Liver (tissue), 9 donors: ENCODE measurements around the gene GAB2. TPM values are rescaled to one million over a fixed set of nuclear protein-coding genes. Genes with fewer than 3 reads are reported as not detected.

Experiments used
- DNase-seq: peaks from one replicate; pipeline ENCODE4 v3.0.0-alpha.2; 2017; ENCODE audit warnings: low spot score
- H3K27ac ChIP-seq, 2 donors: one replicate each; pipeline ENCODE4 v1.7.0; 2013; ENCODE audit warnings: inconsistent platforms in 2 of 2, low read length in 2 of 2, control low read depth in 1 of 2, low read depth in 1 of 2, mild to moderate bottlenecking in 1 of 2
- H3K27me3 ChIP-seq, 4 donors: one replicate each; pipeline versions ENCODE4 v1.6.1 to v1.7.0; 2013; ENCODE audit warnings: low read length in 3 of 4, inconsistent platforms in 1 of 4, mild to moderate bottlenecking in 1 of 4, moderate library complexity in 1 of 4; ENCODE audit not compliant: control insufficient read depth in 4 of 4, insufficient read depth in 4 of 4
- H3K36me3 ChIP-seq, 4 donors: one replicate each; pipeline versions ENCODE4 v1.6.1 to v1.7.0; 2013; ENCODE audit warnings: low read length in 3 of 4, mild to moderate bottlenecking in 3 of 4, low read depth in 1 of 4, moderate library complexity in 1 of 4; ENCODE audit not compliant: control insufficient read depth in 4 of 4, insufficient read depth in 3 of 4
- H3K4me1 ChIP-seq, 4 donors: one replicate each; pipeline versions ENCODE4 v1.6.1 to v1.7.0; 2013; ENCODE audit warnings: low read length in 3 of 4, mild to moderate bottlenecking in 3 of 4, moderate library complexity in 1 of 4; ENCODE audit not compliant: control insufficient read depth in 4 of 4, insufficient read depth in 4 of 4
- H3K4me3 ChIP-seq, 3 donors: one replicate each; pipeline versions ENCODE4 v1.6.1 to v1.7.0; 2013; ENCODE audit warnings: low read length in 3 of 3, control low read depth in 1 of 3, low read depth in 1 of 3, mild to moderate bottlenecking in 1 of 3
- H3K9ac ChIP-seq, 2 donors: one replicate each; pipeline ENCODE4 v1.7.0; 2013; ENCODE audit warnings: low read length in 2 of 2, mild to moderate bottlenecking in 2 of 2, moderate library complexity in 2 of 2, control low read depth in 1 of 2, low read depth in 1 of 2
- H3K9me3 ChIP-seq, 4 donors: one replicate each; pipeline versions ENCODE4 v1.6.1 to v1.7.0; 2013; ENCODE audit warnings: low read length in 3 of 4; ENCODE audit not compliant: control insufficient read depth in 4 of 4
- CTCF ChIP-seq: fragments of 150-350 bp; IDR thresholded peaks from 2 replicates; pipeline ENCODE4 v1.5.1; 2017; ENCODE audit warnings: improper control_type of control experiment, low read depth, low read length; ENCODE audit not compliant: missing input control
- EGR1 ChIP-seq, 2 donors: IDR thresholded peaks; 2 replicates each; pipeline ENCODE4 v1.6.1; 2016 to 2018; ENCODE audit warnings: antibody characterized with exemption in 2 of 2, low read depth in 2 of 2
- FOXA1 ChIP-seq: IDR thresholded peaks from 2 replicates; pipeline ENCODE4 v1.6.1; 2016; ENCODE audit warnings: antibody characterized with exemption
- FOXA2 ChIP-seq: IDR thresholded peaks from 2 replicates; pipeline ENCODE4 v1.6.1; 2016; ENCODE audit warnings: antibody characterized with exemption
- GABPA ChIP-seq, 2 donors: IDR thresholded peaks in 1 of 2; conservative IDR thresholded peaks in 1 of 2; 2 replicates each; pipeline ENCODE4 v1.6.1; 2016; ENCODE audit warnings: antibody characterized with exemption in 2 of 2, mild to moderate bottlenecking in 1 of 2, moderate library complexity in 1 of 2
- HNF4A ChIP-seq, 2 donors: conservative IDR thresholded peaks; 2 replicates each; pipeline ENCODE4 v1.6.1; 2016; ENCODE audit warnings: antibody characterized with exemption in 2 of 2, mild to moderate bottlenecking in 2 of 2
- HNF4G ChIP-seq: IDR thresholded peaks from 2 replicates; pipeline ENCODE4 v1.6.1; 2016; ENCODE audit warnings: antibody characterized with exemption
- JUND ChIP-seq, 2 donors: IDR thresholded peaks; 2 replicates each; pipeline ENCODE4 v1.6.1; 2016; ENCODE audit warnings: antibody characterized with exemption in 2 of 2
- MAX ChIP-seq: IDR thresholded peaks from 2 replicates; pipeline ENCODE4 v1.6.1; 2016; ENCODE audit warnings: antibody characterized with exemption
- NR2F2 ChIP-seq: IDR thresholded peaks from 2 replicates; pipeline ENCODE4 v1.6.1; 2016; ENCODE audit warnings: antibody characterized with exemption
- RAD21 ChIP-seq, 2 donors: IDR thresholded peaks; 2 replicates each; pipeline ENCODE4 v1.6.1; 2016; ENCODE audit warnings: antibody characterized with exemption in 2 of 2, mild to moderate bottlenecking in 2 of 2
- RXRA ChIP-seq, 2 donors: IDR thresholded peaks; 2 replicates each; pipeline ENCODE4 v1.6.1; 2017 to 2018; ENCODE audit warnings: antibody characterized with exemption in 2 of 2, mild to moderate bottlenecking in 1 of 2
- SP1 ChIP-seq: IDR thresholded peaks from 2 replicates; pipeline ENCODE4 v1.6.1; 2018; ENCODE audit warnings: antibody characterized with exemption, mild to moderate bottlenecking
- TAF1 ChIP-seq: conservative IDR thresholded peaks from 2 replicates; pipeline ENCODE4 v1.6.1; 2016; ENCODE audit warnings: antibody characterized with exemption, mild to moderate bottlenecking
- YY1 ChIP-seq: IDR thresholded peaks from 2 replicates; pipeline ENCODE4 v1.6.1; 2016; ENCODE audit warnings: antibody characterized with exemption, mild to moderate bottlenecking
- ZBTB33 ChIP-seq: IDR thresholded peaks from 2 replicates; pipeline ENCODE4 v1.6.1; 2016; ENCODE audit warnings: antibody characterized with exemption
- WGBS: extraction: QIAGEN DNeasy Blood & Tissue Kit; methylation state at CpG from one replicate; pipeline ENCODE4 v1.1.7; 2013; 5-methylcytosine and 5-hydroxymethylcytosine counted together
- polyA plus RNA-seq, 2 donors: library from polyadenylated mRNA; stranded (reverse) in 1 of 2; unstranded in 1 of 2; fragments of 200-250 nt in 1 of 2; fragments of >200 nt in 1 of 2; fragmentation: Nextera tagmentation in 1 of 2; extraction: Ambion mirVana in 1 of 2; gene quantifications; one replicate each; pipeline versions ENCODE4 v1.2.1 to v1.2.3, GENCODE V29; 2013 to 2015
- total RNA-seq, 2 donors: library from RNA; depleted of rRNA; stranded (reverse); fragments of >200 nt; gene quantifications; one replicate each; pipeline ENCODE4 v1.2.3, GENCODE V29; 2014
- donor health status: healthy.
- donor health status: healthy.
- donor health status: healthy.
- donor health status: healthy.
- donor health status: healthy.

GAB2 gene
- total and polyA plus RNA-seq, 4 donors = 1.3 to 3.6 (median 2.5) TPM

- no peak overlapping the region for H3K27ac ChIP-seq
- H3K27me3 ChIP-seq = no peaks in the 10 kb centered on the region
- H3K4me1 ChIP-seq = no peaks in the 10 kb centered on the region
- H3K4me3 ChIP-seq = no peak overlapping the region
- H3K9me3 ChIP-seq = no peaks in the 10 kb centered on the region
- 79% methylated on average over 4 of the region's 4 CpGs for WGBS
- TF ChIP-seq GABPA (IDR thresholded peaks at IDR 0.05 in 1 of 2, conservative IDR thresholded peaks at IDR 0.05 in 1 of 2) = no peak
- TF ChIP-seq CTCF = no peak
- no peak for TF ChIP-seq HNF4G
- TF ChIP-seq EGR1 (IDR thresholded peaks at IDR 0.05; ENCODE audit: low read depth in 2 of 2) = no peak
- TF ChIP-seq TAF1 = no peak
- TF ChIP-seq YY1 = no peak
- TF ChIP-seq HNF4A (conservative IDR thresholded peaks at IDR 0.05) = no peak
- TF ChIP-seq ZBTB33 = no peak
- no peak for TF ChIP-seq RAD21 (IDR thresholded peaks at IDR 0.05)
- TF ChIP-seq JUND (IDR thresholded peaks at IDR 0.05) = no peak
- TF ChIP-seq NR2F2 = no peak
- no peak for TF ChIP-seq RXRA (IDR thresholded peaks at IDR 0.05)
- no peak for TF ChIP-seq SP1
- no peak for TF ChIP-seq FOXA1
- TF ChIP-seq MAX = no peak
- TF ChIP-seq FOXA2 = no peak
- no peaks in the 10 kb centered on the region for H3K36me3 ChIP-seq
- no peak overlapping the region for H3K9ac ChIP-seq
- DNase-seq = no peak
These were observed 92.3 kb downstream of the GAB2 start for GRCh38 chr11:78325274-78325781.

- DNase-seq = no peak
- Histone ChIP-seq H3K9ac (no peak overlapping the region), H3K9me3 (no peaks in the 10 kb centered on the region), H3K4me3 (no peak overlapping the region), H3K27me3 (no peaks in the 10 kb centered on the region), H3K27ac (no peak overlapping the region), H3K36me3 (no peaks in the 10 kb centered on the region), H3K4me1 (no peaks in the 10 kb centered on the region)
- TF ChIP-seq MAX (no peak), SP1 (no peak), HNF4G (no peak), RAD21 (IDR thresholded peaks at IDR 0.05) (no peak), NR2F2 (no peak)
- 94% methylated on average over 6 of the region's 6 CpGs for WGBS
These were observed 94.3 kb downstream of the GAB2 start for GRCh38 chr11:78323363-78323762.
